ENCODE data around the gene ESRRG.

- TF ChIP-seq CTCF (IDR thresholded peaks at IDR 0.05; ENCODE audit: low read length) (no peak), EZH2 (IDR thresholded peaks at IDR 0.05; ENCODE audit: borderline replicate concordance, low read length) (no peak)
These were observed 123.4 kb downstream of the ESRRG start for GRCh38 chr1:216599851-216600250.

Data from OCI-LY1 (cell line).